Lung (tissue), 12 donors: ENCODE data around the gene TGFBR2. TPM values are rescaled to one million over a fixed set of nuclear protein-coding genes. Genes with fewer than 3 reads are reported as not detected.
A peak's percentile ranks its signal among the peaks of the same experiment; 100 is the strongest.

Source experiments
- ATAC-seq: fragments of 200-7000 bp; cut with Tn5 transposase; one replicate; pipeline ENCODE4 v1.9.1; 2020; ENCODE audit warnings: moderate number of reproducible peaks; ENCODE audit not compliant: insufficient read depth, low FRiP score
- DNase-seq, 3 donors: peaks; one replicate each; pipeline ENCODE4 v3.0.0-alpha.2; 2013 to 2017
- H3K27ac ChIP-seq, 2 donors: one replicate each; pipeline ENCODE4 v1.5.1; 2013; ENCODE audit warnings: mild to moderate bottlenecking in 2 of 2, moderate library complexity in 2 of 2, control low read depth in 1 of 2, inconsistent platforms in 1 of 2, low read depth in 1 of 2, low read length in 1 of 2
- H3K27me3 ChIP-seq, 3 donors: one replicate each; pipeline ENCODE4 v1.5.1; 2013; ENCODE audit warnings: low read length in 2 of 3; ENCODE audit not compliant: control insufficient read depth in 3 of 3, insufficient read depth in 3 of 3
- H3K36me3 ChIP-seq, 4 donors: one replicate each; pipeline ENCODE4 v1.5.1; 2013; ENCODE audit warnings: low read length in 4 of 4, mild to moderate bottlenecking in 1 of 4, moderate library complexity in 1 of 4; ENCODE audit not compliant: control insufficient read depth in 4 of 4, insufficient read depth in 4 of 4
- H3K4me1 ChIP-seq, 5 donors: one replicate each; pipeline ENCODE4 v1.5.1; 2013; ENCODE audit warnings: low read length in 5 of 5, mild to moderate bottlenecking in 2 of 5, moderate library complexity in 1 of 5; ENCODE audit not compliant: control insufficient read depth in 5 of 5, insufficient read depth in 5 of 5
- H3K4me3 ChIP-seq: one replicate; pipeline ENCODE4 v1.5.1; 2013; ENCODE audit warnings: mild to moderate bottlenecking, control low read depth, moderate library complexity
- H3K9ac ChIP-seq, 2 donors: one replicate each; pipeline ENCODE4 v1.5.1; 2013; ENCODE audit warnings: low read length in 2 of 2, control low read depth in 1 of 2; ENCODE audit not compliant: insufficient read depth in 1 of 2
- H3K9me3 ChIP-seq, 4 donors: one replicate each; pipeline ENCODE4 v1.5.1; 2013; ENCODE audit warnings: low read length in 3 of 4, mild to moderate bottlenecking in 1 of 4, moderate library complexity in 1 of 4; ENCODE audit not compliant: control insufficient read depth in 4 of 4, insufficient read depth in 3 of 4
- CTCF ChIP-seq: IDR thresholded peaks from 2 replicates; pipeline ENCODE4 v1.5.1; 2012; ENCODE audit warnings: mild to moderate bottlenecking; ENCODE audit errors: control extremely low read depth, extremely low read depth
- WGBS, 2 donors: extraction: QIAGEN DNeasy Blood & Tissue Kit; methylation state at CpG; one replicate each; pipeline ENCODE4 v1.1.7; 2013; 5-methylcytosine and 5-hydroxymethylcytosine counted together
- polyA plus RNA-seq, 2 donors: library from polyadenylated mRNA; stranded (reverse); fragments of 200-250 nt; gene quantifications; one replicate each; pipeline ENCODE4 v1.2.1, GENCODE V29; 2013
- total RNA-seq, 2 donors: library from RNA; depleted of rRNA in 1 of 2; stranded (reverse); fragments of >200 nt in 1 of 2; gene quantifications; one replicate each; pipeline ENCODE4 v1.2.1, GENCODE V29; 2014 to 2021
- donor health status: control.
- donor health status: control.
- donor health status: Bipolar disorder and iron deficiency.
- donor health status: healthy.
- donor health status: DM: yes; HTN: yes; CAD: no.

The TGFBR2 gene
- total and polyA plus RNA-seq, 4 donors, result 31.1 to 232 (median 163) TPM

GRCh38 chr3:30721314-30721634, 114.9 kb downstream of the TGFBR2 start:
- Histone ChIP-seq H3K9ac (no peak overlapping the region), H3K9me3 (no peaks in the 10 kb centered on the region), H3K27me3 (no peaks in the 10 kb centered on the region), H3K36me3 (no peaks in the 10 kb centered on the region), H3K27ac (no peak overlapping the region), H3K4me3 (no peak overlapping the region), H3K4me1 (peaks cover 0 to 6% (median 0%) of the 10 kb centered on the region in 5 donors)
- ATAC-seq (no peak), DNase-seq (peak in 1 of 3 donors; percentile 14)
- WGBS, 2 donors, result 59 to 83% methylated on average over 2 of the region's 2 CpGs
- no peak for TF ChIP-seq CTCF

GRCh38 chr3:30723211-30723610, 116.8 kb downstream of the TGFBR2 start:
- Histone ChIP-seq H3K27ac (no peak overlapping the region), H3K9me3 (no peaks in the 10 kb centered on the region), H3K36me3 (no peaks in the 10 kb centered on the region), H3K27me3 (no peaks in the 10 kb centered on the region), H3K4me3 (no peak overlapping the region), H3K4me1 (peaks cover 0 to 6% (median 0%) of the 10 kb centered on the region in 5 donors), H3K9ac (no peak overlapping the region)
- ATAC-seq, result no peak
- TF ChIP-seq CTCF, result no peak
- WGBS, 2 donors, result 96% methylated on average over 1 of the region's 1 CpG
- no peak for DNase-seq

- WGBS, 2 donors, result 95 to 96% methylated on average over 3 of the region's 3 CpGs
- no peaks in the 10 kb centered on the region for H3K27me3 ChIP-seq
- no peak overlapping the region for H3K4me3 ChIP-seq
- no peaks in the 10 kb centered on the region for H3K36me3 ChIP-seq
- H3K9ac ChIP-seq, result no peak overlapping the region
- no peak for TF ChIP-seq CTCF
- no peaks in the 10 kb centered on the region for H3K9me3 ChIP-seq
- peaks cover 0 to 6% (median 0%) of the 10 kb centered on the region in 5 donors for H3K4me1 ChIP-seq
- DNase-seq (no peak), ATAC-seq (no peak)
- H3K27ac ChIP-seq, result no peak overlapping the region
Observed at GRCh38 chr3:30724863-30725262, 118.5 kb downstream of the TGFBR2 start.

GRCh38 chr3:30728143-30728542, 121.7 kb downstream of the TGFBR2 start:
- WGBS, 2 donors, result 98 to 99% methylated on average over 4 of the region's 4 CpGs
- Histone ChIP-seq H3K27me3 (no peaks in the 10 kb centered on the region), H3K36me3 (no peaks in the 10 kb centered on the region), H3K9me3 (no peaks in the 10 kb centered on the region), H3K4me3 (no peak overlapping the region), H3K4me1 (no peaks in the 10 kb centered on the region), H3K9ac (no peak overlapping the region), H3K27ac (no peak overlapping the region)
- no peak for TF ChIP-seq CTCF
- ATAC-seq (no peak), DNase-seq (no peak)
